HEK293 (cell line): ENCODE results near the gene FOXO6.

Experiments
- CTCF ChIA-PET: fragments of 350-600 bp; formaldehyde crosslinking; extraction: SDS; loops from one replicate; lab custom pipeline; 2021; ENCODE audit warnings: antibody characterized with exemption; lab: Yijun Ruan, JAX
- POLR2A ChIA-PET: fragments of 300-600 bp; formaldehyde crosslinking; extraction: SDS; loops from one replicate; lab custom pipeline; 2020; ENCODE audit warnings: antibody characterized with exemption, inconsistent platforms; lab: Yijun Ruan, JAX
- H3K27ac ChIP-seq: fragments of 200-500 bp; sonication (Bioruptor generic); 2 replicates; pipeline ENCODE4 v1.5.1; 2014; ENCODE audit warnings: low read depth, low read length, control low read depth, inconsistent platforms; ENCODE audit errors: extremely low read depth
- H3K36me3 ChIP-seq, 2 experiments: fragments of 200-500 bp in 1 of 2; sonication (Bioruptor generic) in 1 of 2; 1 replicate in 1 of 2; 2 replicates in 1 of 2; pipeline ENCODE4 v1.5.1; 2014 to 2017; ENCODE audit warnings: inconsistent platforms in 2 of 2, low read length in 2 of 2; ENCODE audit not compliant: control insufficient read depth in 2 of 2, insufficient read depth in 1 of 2
- H3K4me1 ChIP-seq: fragments of 200-500 bp; sonication (Bioruptor generic); 2 replicates; pipeline ENCODE4 v1.5.1; 2014; ENCODE audit warnings: mild to moderate bottlenecking, low read length, inconsistent platforms; ENCODE audit not compliant: control insufficient read depth, insufficient read depth
- H3K4me3 ChIP-seq: 2 replicates; pipeline ENCODE4 v1.5.1; 2011; ENCODE audit warnings: low read depth, mild to moderate bottlenecking, control low read depth, low read length, moderate library complexity
- H3K9me3 ChIP-seq: fragments of 200-500 bp; sonication (Bioruptor generic); 2 replicates; pipeline ENCODE4 v1.5.1; 2014; ENCODE audit warnings: low read depth, low read length, inconsistent platforms; ENCODE audit not compliant: control insufficient read depth, insufficient read depth
- GLIS1 ChIP-seq: fragments of 450-650 bp; formaldehyde crosslinking; IDR thresholded peaks from 2 replicates; pipeline ENCODE4 v1.5.1; 2016; ENCODE audit warnings: missing biosample characterization, missing genetic modification characterization
- MYNN ChIP-seq: fragments of 450-650 bp; formaldehyde crosslinking; IDR thresholded peaks from 2 replicates; pipeline ENCODE4 v1.5.1; 2016; ENCODE audit warnings: missing biosample characterization, missing genetic modification characterization, borderline replicate concordance
- SP3 ChIP-seq: fragments of 450-650 bp; formaldehyde crosslinking; IDR thresholded peaks from 2 replicates; pipeline ENCODE4 v1.5.1; 2016; ENCODE audit warnings: missing biosample characterization, missing genetic modification characterization
- WT1 ChIP-seq: fragments of 450-650 bp; formaldehyde crosslinking; IDR thresholded peaks from 2 replicates; pipeline ENCODE4 v1.5.1; 2016; ENCODE audit warnings: missing biosample characterization, missing genetic modification characterization
- ZNF280D ChIP-seq: fragments of 450-650 bp; formaldehyde crosslinking; IDR thresholded peaks from 2 replicates; pipeline ENCODE4 v1.5.1; 2016; ENCODE audit warnings: missing biosample characterization, missing genetic modification characterization
- ZNF324 ChIP-seq: fragments of 450-650 bp; formaldehyde crosslinking; IDR thresholded peaks from 2 replicates; pipeline ENCODE4 v1.5.1; 2016; ENCODE audit warnings: missing biosample characterization, missing genetic modification characterization
- ZNF473 ChIP-seq: fragments of 450-650 bp; formaldehyde crosslinking; IDR thresholded peaks from 2 replicates; pipeline ENCODE4 v1.5.1; 2017; ENCODE audit warnings: missing biosample characterization, missing genetic modification characterization
- ZNF530 ChIP-seq: fragments of 450-650 bp; formaldehyde crosslinking; IDR thresholded peaks from 2 replicates; pipeline ENCODE4 v1.5.1; 2016; ENCODE audit warnings: low read depth, missing biosample characterization, missing genetic modification characterization
- ZNF549 ChIP-seq: fragments of 450-650 bp; IDR thresholded peaks from 2 replicates; pipeline ENCODE4 v1.5.1; 2018; ENCODE audit warnings: missing biosample characterization, missing genetic modification characterization, mild to moderate bottlenecking, inconsistent platforms, moderate library complexity
- ZNF560 ChIP-seq: fragments of 450-650 bp; formaldehyde crosslinking; IDR thresholded peaks from 2 replicates; pipeline ENCODE4 v1.5.1; 2017; ENCODE audit warnings: missing biosample characterization, missing genetic modification characterization, borderline replicate concordance
- ZNF610 ChIP-seq: fragments of 450-650 bp; formaldehyde crosslinking; IDR thresholded peaks from 2 replicates; pipeline ENCODE4 v1.5.1; 2016; ENCODE audit warnings: missing biosample characterization, missing genetic modification characterization, borderline replicate concordance
- TF ChIP-seq, protein P1 (sequence below): fragments of 450-650 bp; formaldehyde crosslinking; IDR thresholded peaks from 2 replicates; pipeline ENCODE4 v1.5.1; 2016; ENCODE audit warnings: missing biosample characterization, missing genetic modification characterization, borderline replicate concordance
- TF ChIP-seq, protein P2 (sequence below): fragments of 450-650 bp; formaldehyde crosslinking; conservative IDR thresholded peaks from 2 replicates; pipeline ENCODE4 v1.5.1; 2016; ENCODE audit warnings: low read depth, missing biosample characterization, missing genetic modification characterization
- TF ChIP-seq, protein P3 (sequence below): fragments of 450-650 bp; formaldehyde crosslinking; IDR thresholded peaks from 2 replicates; pipeline ENCODE4 v1.5.1; 2017; ENCODE audit warnings: missing biosample characterization, missing genetic modification characterization
- TF ChIP-seq, protein P4 (sequence below): fragments of 450-650 bp; formaldehyde crosslinking; IDR thresholded peaks from 2 replicates; pipeline ENCODE4 v1.5.1; 2016; ENCODE audit warnings: missing biosample characterization, missing genetic modification characterization

FOXO6 gene

DNA sequence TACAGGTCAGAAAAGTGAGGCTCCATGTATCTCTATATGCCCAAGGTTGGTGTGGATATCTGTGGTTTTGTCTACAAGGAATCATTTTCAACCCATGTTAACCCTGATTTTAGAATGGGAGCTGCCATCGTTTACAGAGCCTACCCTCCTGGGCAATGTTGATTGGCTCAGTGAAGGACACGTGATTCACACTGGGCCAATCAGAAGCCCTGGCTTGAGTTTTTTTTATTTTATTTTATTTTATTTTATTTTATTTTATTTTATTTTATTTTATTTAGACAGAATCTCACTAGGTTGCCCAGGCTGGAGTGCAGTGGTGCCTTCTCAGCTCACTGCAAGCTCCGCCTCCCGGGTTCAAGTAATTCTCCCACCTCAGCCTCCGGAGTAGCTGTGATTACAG lies 35.8 kb downstream of the FOXO6 start (continued):
- TF ChIP-seq, protein P1, sequence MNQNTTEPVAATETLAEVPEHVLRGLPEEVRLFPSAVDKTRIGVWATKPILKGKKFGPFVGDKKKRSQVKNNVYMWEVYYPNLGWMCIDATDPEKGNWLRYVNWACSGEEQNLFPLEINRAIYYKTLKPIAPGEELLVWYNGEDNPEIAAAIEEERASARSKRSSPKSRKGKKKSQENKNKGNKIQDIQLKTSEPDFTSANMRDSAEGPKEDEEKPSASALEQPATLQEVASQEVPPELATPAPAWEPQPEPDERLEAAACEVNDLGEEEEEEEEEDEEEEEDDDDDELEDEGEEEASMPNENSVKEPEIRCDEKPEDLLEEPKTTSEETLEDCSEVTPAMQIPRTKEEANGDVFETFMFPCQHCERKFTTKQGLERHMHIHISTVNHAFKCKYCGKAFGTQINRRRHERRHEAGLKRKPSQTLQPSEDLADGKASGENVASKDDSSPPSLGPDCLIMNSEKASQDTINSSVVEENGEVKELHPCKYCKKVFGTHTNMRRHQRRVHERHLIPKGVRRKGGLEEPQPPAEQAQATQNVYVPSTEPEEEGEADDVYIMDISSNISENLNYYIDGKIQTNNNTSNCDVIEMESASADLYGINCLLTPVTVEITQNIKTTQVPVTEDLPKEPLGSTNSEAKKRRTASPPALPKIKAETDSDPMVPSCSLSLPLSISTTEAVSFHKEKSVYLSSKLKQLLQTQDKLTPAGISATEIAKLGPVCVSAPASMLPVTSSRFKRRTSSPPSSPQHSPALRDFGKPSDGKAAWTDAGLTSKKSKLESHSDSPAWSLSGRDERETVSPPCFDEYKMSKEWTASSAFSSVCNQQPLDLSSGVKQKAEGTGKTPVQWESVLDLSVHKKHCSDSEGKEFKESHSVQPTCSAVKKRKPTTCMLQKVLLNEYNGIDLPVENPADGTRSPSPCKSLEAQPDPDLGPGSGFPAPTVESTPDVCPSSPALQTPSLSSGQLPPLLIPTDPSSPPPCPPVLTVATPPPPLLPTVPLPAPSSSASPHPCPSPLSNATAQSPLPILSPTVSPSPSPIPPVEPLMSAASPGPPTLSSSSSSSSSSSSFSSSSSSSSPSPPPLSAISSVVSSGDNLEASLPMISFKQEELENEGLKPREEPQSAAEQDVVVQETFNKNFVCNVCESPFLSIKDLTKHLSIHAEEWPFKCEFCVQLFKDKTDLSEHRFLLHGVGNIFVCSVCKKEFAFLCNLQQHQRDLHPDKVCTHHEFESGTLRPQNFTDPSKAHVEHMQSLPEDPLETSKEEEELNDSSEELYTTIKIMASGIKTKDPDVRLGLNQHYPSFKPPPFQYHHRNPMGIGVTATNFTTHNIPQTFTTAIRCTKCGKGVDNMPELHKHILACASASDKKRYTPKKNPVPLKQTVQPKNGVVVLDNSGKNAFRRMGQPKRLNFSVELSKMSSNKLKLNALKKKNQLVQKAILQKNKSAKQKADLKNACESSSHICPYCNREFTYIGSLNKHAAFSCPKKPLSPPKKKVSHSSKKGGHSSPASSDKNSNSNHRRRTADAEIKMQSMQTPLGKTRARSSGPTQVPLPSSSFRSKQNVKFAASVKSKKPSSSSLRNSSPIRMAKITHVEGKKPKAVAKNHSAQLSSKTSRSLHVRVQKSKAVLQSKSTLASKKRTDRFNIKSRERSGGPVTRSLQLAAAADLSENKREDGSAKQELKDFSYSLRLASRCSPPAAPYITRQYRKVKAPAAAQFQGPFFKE (tag by site-specific recombination) = no peak

DNA sequence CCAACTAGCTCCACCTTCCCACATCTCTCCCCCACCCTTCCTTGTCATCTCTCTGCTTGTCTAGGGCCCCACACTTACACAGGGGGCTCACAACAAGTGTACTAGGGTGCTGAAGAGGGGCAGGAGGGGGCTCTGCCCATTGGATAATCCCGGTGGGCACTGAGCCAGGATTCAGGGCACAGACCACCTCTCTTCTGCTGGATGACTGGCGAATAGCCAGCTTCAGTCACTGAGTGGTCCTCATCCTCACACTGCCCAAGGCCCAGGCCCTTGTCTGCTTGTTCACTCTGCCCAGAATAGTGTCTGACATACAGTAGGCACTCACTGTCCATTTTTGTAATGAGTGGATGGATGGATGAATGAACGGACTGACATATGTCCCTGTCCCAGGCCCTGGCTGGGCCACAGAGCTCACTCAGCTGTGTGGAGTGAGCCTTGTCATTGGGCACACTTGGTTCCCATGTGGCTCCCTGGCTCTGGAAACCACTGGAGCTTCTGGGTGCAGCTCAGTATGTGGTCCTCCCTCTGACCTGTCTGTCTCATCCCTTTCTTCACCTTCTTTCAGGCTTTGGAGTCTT lies 36.6 kb downstream of the FOXO6 start:
- TF ChIP-seq ZNF530 (tag by site-specific recombination) = no peak
- no peak for TF ChIP-seq ZNF324
- TF ChIP-seq, protein P2, sequence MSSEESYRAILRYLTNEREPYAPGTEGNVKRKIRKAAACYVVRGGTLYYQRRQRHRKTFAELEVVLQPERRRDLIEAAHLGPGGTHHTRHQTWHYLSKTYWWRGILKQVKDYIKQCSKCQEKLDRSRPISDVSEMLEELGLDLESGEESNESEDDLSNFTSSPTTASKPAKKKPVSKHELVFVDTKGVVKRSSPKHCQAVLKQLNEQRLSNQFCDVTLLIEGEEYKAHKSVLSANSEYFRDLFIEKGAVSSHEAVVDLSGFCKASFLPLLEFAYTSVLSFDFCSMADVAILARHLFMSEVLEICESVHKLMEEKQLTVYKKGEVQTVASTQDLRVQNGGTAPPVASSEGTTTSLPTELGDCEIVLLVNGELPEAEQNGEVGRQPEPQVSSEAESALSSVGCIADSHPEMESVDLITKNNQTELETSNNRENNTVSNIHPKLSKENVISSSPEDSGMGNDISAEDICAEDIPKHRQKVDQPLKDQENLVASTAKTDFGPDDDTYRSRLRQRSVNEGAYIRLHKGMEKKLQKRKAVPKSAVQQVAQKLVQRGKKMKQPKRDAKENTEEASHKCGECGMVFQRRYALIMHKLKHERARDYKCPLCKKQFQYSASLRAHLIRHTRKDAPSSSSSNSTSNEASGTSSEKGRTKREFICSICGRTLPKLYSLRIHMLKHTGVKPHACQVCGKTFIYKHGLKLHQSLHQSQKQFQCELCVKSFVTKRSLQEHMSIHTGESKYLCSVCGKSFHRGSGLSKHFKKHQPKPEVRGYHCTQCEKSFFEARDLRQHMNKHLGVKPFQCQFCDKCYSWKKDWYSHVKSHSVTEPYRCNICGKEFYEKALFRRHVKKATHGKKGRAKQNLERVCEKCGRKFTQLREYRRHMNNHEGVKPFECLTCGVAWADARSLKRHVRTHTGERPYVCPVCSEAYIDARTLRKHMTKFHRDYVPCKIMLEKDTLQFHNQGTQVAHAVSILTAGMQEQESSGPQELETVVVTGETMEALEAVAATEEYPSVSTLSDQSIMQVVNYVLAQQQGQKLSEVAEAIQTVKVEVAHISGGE (tag by site-specific recombination) = no peak
- TF ChIP-seq ZNF610 = no peak
- TF ChIP-seq MYNN (tag by site-specific recombination) = no peak
- no peak for TF ChIP-seq WT1 (tag by site-specific recombination)
- TF ChIP-seq, protein P3, sequence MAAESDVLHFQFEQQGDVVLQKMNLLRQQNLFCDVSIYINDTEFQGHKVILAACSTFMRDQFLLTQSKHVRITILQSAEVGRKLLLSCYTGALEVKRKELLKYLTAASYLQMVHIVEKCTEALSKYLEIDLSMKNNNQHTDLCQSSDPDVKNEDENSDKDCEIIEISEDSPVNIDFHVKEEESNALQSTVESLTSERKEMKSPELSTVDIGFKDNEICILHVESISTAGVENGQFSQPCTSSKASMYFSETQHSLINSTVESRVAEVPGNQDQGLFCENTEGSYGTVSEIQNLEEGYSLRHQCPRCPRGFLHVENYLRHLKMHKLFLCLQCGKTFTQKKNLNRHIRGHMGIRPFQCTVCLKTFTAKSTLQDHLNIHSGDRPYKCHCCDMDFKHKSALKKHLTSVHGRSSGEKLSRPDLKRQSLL (tag by site-specific recombination) = no peak
- no peak for TF ChIP-seq ZNF560 (tag by site-specific recombination)
- no peak for TF ChIP-seq ZNF280D (tag by site-specific recombination)
- TF ChIP-seq, protein P4, sequence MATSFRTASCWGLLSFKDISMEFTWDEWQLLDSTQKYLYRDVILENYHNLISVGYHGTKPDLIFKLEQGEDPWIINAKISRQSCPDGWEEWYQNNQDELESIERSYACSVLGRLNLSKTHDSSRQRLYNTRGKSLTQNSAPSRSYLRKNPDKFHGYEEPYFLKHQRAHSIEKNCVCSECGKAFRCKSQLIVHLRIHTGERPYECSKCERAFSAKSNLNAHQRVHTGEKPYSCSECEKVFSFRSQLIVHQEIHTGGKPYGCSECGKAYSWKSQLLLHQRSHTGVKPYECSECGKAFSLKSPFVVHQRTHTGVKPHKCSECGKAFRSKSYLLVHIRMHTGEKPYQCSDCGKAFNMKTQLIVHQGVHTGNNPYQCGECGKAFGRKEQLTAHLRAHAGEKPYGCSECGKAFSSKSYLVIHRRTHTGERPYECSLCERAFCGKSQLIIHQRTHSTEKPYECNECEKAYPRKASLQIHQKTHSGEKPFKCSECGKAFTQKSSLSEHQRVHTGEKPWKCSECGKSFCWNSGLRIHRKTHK (tag by site-specific recombination) = no peak
- no peak for TF ChIP-seq ZNF549 (tag by site-specific recombination)
- TF ChIP-seq SP3 = no peak
- no peak for TF ChIP-seq GLIS1 (tag by site-specific recombination)
- no peak for TF ChIP-seq ZNF473 (tag by site-specific recombination)
- TF ChIP-seq, all 188 proteins: peak for 0
- no peak overlapping the region for H3K4me3 ChIP-seq

More for the DNA sequence above, 36.6 kb downstream of the FOXO6 start:
- Histone ChIP-seq H3K4me1 (no peaks in the 10 kb centered on the region), H3K9me3 (no peaks in the 10 kb centered on the region), H3K27ac (no peak overlapping the region), H3K36me3 (no peaks in the 10 kb centered on the region)
- ChIA-PET CTCF (interaction anchor here (1.1 kb wide), 1 partner anchor 36 kb away, joined by 3 read pairs; no protein-coding TSS in a partner anchor), POLR2A (no interaction called here)
